ENCODE measurements around the gene C18orf32.

DNA sequence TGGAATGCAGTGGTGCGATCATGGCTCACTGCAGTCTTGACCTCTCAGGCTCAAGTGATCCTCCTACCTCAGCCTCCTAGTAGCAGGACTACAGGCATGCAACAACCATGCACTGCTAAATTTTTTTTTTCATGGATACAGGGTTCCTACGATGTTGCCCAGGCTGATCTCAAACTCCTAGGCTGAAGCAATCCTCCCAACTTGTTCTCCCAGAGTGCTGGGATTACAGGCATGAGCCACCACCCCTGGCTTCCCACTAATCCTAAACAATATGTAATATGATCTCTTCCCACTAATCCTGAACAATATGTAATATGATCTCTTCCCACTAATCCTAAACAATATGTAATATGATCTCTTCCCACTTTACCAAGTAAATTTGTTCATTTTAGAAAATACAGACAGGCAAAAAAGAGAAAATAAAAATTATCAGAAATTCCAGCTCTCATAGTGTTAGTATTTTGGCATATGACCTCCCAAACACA, 33.7 kb upstream of the C18orf32 start:
- TF ChIP-seq, protein P1, sequence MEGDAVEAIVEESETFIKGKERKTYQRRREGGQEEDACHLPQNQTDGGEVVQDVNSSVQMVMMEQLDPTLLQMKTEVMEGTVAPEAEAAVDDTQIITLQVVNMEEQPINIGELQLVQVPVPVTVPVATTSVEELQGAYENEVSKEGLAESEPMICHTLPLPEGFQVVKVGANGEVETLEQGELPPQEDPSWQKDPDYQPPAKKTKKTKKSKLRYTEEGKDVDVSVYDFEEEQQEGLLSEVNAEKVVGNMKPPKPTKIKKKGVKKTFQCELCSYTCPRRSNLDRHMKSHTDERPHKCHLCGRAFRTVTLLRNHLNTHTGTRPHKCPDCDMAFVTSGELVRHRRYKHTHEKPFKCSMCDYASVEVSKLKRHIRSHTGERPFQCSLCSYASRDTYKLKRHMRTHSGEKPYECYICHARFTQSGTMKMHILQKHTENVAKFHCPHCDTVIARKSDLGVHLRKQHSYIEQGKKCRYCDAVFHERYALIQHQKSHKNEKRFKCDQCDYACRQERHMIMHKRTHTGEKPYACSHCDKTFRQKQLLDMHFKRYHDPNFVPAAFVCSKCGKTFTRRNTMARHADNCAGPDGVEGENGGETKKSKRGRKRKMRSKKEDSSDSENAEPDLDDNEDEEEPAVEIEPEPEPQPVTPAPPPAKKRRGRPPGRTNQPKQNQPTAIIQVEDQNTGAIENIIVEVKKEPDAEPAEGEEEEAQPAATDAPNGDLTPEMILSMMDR (IDR thresholded peaks at IDR 0.05), result no peak
- no peak for TF ChIP-seq POLR2AphosphoS5 (IDR thresholded peaks at IDR 0.05; ENCODE audit: insufficient read depth in 1 of 2, low read depth in 1 of 2)
